Right atrium auricular region (tissue), 2 donors: ENCODE measurements around the gene CSRNP3. TPM values are rescaled to one million over a fixed set of nuclear protein-coding genes. Genes with fewer than 3 reads are reported as not detected.

ENCODE experiments used
- DNase-seq: peaks from one replicate; pipeline ENCODE4 v3.0.0-alpha.2; 2019; ENCODE audit warnings: low spot score
- H3K27ac ChIP-seq, 2 donors: fragments of 200-600 bp; sonication (generic); 1 replicate in 1 of 2; 2 replicates in 1 of 2; pipeline ENCODE4 v1.5.1; 2016 to 2019
- H3K27me3 ChIP-seq, 2 donors: fragments of 200-600 bp; sonication (generic); one replicate each; pipeline versions ENCODE4 v1.5.1 to v1.6.0; 2017 to 2019
- H3K36me3 ChIP-seq: fragments of 200-600 bp; sonication (generic); one replicate; pipeline ENCODE4 v1.5.1; 2016
- H3K4me1 ChIP-seq, 2 donors: fragments of 200-600 bp; sonication (generic); one replicate each; pipeline versions ENCODE4 v1.5.1 to v1.6.0; 2017 to 2019
- H3K4me3 ChIP-seq, 2 donors: fragments of 200-600 bp; sonication (generic); 1 replicate in 1 of 2; 2 replicates in 1 of 2; pipeline ENCODE4 v1.5.1; 2017 to 2019; ENCODE audit warnings: mild to moderate bottlenecking in 1 of 2, moderate library complexity in 1 of 2
- H3K9me3 ChIP-seq, 2 donors: fragments of 200-600 bp; sonication (generic); one replicate each; pipeline ENCODE4 v1.5.1; 2019
- total RNA-seq, 2 donors: library from RNA; depleted of rRNA; stranded (reverse); fragments of >200 nt; gene quantifications; one replicate each; pipeline ENCODE4 v1.1.0, GENCODE V29; 2016
- TF ChIP-seq, protein P1 (sequence below), 2 donors: fragments of 200-600 bp; sonication (generic); IDR thresholded peaks; one replicate each; pipeline ENCODE4 v1.5.1; 2019; ENCODE audit warnings: antibody characterized with exemption in 2 of 2

The CSRNP3 gene
- total RNA-seq, 2 donors from 2014 or later = 1.3 to 4.5 TPM

DNA sequence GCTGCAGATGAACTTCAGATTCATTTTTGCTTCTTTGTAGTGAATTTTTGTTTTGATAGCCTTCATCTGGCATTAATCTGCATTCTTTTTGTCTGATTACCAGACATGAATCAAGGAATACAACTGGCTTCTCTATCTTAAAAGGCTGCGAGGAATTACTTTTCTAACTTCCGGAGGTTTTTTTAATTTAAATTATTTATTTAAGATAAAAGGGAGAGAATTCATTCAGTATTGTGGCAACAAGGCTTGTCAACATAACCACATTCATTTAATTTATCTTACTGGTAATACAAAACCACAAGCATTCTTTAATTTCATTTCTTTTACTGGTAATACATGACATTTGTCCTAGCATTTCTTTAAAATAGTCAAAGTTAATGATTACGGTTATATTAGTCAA lies 36.0 kb downstream of the CSRNP3 start:
- Histone ChIP-seq H3K4me3 (no peak overlapping the region), H3K9me3 (no peaks in the 10 kb centered on the region), H3K4me1 (no peaks in the 10 kb centered on the region), H3K27me3 (no peaks in the 10 kb centered on the region), H3K36me3 (no peaks in the 10 kb centered on the region), H3K27ac (no peak overlapping the region)
- DNase-seq = no peak
- TF ChIP-seq, protein P1, sequence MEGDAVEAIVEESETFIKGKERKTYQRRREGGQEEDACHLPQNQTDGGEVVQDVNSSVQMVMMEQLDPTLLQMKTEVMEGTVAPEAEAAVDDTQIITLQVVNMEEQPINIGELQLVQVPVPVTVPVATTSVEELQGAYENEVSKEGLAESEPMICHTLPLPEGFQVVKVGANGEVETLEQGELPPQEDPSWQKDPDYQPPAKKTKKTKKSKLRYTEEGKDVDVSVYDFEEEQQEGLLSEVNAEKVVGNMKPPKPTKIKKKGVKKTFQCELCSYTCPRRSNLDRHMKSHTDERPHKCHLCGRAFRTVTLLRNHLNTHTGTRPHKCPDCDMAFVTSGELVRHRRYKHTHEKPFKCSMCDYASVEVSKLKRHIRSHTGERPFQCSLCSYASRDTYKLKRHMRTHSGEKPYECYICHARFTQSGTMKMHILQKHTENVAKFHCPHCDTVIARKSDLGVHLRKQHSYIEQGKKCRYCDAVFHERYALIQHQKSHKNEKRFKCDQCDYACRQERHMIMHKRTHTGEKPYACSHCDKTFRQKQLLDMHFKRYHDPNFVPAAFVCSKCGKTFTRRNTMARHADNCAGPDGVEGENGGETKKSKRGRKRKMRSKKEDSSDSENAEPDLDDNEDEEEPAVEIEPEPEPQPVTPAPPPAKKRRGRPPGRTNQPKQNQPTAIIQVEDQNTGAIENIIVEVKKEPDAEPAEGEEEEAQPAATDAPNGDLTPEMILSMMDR (IDR thresholded peaks at IDR 0.05) = no peak

DNA sequence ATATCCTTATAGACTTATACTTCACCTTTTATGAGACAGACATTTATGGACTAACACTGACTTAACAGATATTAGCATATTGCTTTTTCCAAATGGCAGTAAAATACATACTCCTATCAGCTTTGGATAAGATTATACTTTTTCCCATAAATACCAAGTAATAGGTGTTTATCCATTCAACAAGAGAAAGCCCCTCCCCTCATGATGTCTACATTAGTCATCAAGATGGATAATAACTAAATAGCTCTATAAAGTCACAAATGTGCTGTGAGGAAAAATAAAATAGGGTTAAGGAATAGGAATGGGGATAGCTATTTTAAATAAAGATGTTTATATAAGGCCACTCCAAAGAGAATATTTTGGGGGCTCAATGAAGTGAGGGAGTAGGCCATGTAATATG lies 39.4 kb downstream of the CSRNP3 start:
- H3K4me3 ChIP-seq = no peak overlapping the region
- no peaks in the 10 kb centered on the region for H3K36me3 ChIP-seq
- no peaks in the 10 kb centered on the region for H3K27me3 ChIP-seq
- TF ChIP-seq, protein P1 (IDR thresholded peaks at IDR 0.05) = no peak
- no peaks in the 10 kb centered on the region for H3K9me3 ChIP-seq
- H3K27ac ChIP-seq = no peak overlapping the region
- DNase-seq = no peak
- peaks cover 0 to 5% of the 10 kb centered on the region in 2 donors for H3K4me1 ChIP-seq

DNA sequence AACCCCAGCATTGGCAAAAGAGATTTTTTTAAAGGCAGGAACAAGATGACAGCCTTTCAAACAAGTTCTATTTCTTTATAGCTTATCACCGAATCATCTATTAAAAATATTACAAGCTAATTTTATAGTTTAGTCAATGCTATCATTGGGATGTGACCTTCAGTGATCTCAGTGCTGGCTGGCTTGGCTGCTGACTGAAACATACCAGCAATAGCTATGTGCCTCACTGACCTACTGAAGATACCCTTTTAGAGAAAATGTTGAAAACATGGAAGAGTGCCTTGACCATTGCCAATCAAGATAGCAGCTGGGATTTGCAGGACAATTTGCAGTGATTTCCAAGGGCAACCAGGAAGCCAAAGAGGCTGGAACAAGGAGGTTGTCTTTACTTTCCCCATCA lies 44.0 kb downstream of the CSRNP3 start:
- Histone ChIP-seq H3K27me3 (no peaks in the 10 kb centered on the region), H3K4me1 (peaks cover 0 to 5% of the 10 kb centered on the region in 2 donors), H3K27ac (no peak overlapping the region), H3K36me3 (no peaks in the 10 kb centered on the region), H3K4me3 (no peak overlapping the region), H3K9me3 (no peaks in the 10 kb centered on the region)
- TF ChIP-seq, protein P1 (IDR thresholded peaks at IDR 0.05) = no peak
- no peak for DNase-seq

DNA sequence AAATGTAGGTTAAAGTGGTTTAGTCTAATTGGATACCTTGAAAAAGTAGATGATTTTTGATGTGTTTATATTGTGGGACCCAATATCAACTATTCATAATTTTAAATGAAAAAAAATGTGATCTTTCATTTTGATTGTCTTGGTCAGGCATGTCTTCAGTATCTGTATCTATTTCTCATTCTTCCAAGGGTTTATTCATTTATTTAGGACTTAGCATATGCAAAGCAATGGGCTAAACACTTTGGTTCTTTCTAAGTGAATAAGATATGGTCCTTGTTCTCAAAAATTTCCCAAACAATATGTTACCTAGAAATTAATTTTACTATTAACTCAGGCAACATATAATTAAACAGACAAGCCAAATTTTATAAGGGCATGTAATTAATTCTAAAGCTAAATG lies 49.1 kb downstream of the CSRNP3 start:
- no peak overlapping the region for H3K4me3 ChIP-seq
- no peaks in the 10 kb centered on the region for H3K36me3 ChIP-seq
- no peak for DNase-seq
- H3K4me1 ChIP-seq = peaks cover 0 to 2% of the 10 kb centered on the region in 2 donors
- H3K9me3 ChIP-seq = no peaks in the 10 kb centered on the region
- TF ChIP-seq, protein P1 (IDR thresholded peaks at IDR 0.05) = no peak
- H3K27ac ChIP-seq = no peak overlapping the region
- no peaks in the 10 kb centered on the region for H3K27me3 ChIP-seq

DNA sequence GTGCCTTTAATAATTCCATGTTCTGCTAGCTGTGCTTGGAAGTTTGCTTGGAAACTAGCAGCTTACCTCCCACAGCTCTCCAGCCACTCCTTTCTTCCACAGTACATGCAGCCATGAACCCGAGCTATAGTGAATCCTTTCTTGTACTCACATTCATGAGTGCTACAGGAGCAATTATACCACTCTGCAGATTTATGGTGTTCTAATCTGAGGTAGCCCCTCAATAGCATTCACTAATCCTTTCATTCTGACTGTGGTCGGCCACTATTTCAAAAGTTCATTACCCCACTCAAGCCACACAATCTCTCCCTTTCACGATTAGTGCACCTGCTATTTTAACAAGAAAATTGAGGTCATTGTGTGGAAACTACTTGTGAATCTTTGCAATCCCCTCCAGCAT lies 53.2 kb downstream of the CSRNP3 start:
- Histone ChIP-seq H3K4me3 (no peak overlapping the region), H3K27me3 (no peaks in the 10 kb centered on the region), H3K36me3 (no peaks in the 10 kb centered on the region), H3K27ac (no peak overlapping the region), H3K9me3 (no peaks in the 10 kb centered on the region), H3K4me1 (no peaks in the 10 kb centered on the region)
- no peak for DNase-seq
- TF ChIP-seq, protein P1 (IDR thresholded peaks at IDR 0.05) = no peak

DNA sequence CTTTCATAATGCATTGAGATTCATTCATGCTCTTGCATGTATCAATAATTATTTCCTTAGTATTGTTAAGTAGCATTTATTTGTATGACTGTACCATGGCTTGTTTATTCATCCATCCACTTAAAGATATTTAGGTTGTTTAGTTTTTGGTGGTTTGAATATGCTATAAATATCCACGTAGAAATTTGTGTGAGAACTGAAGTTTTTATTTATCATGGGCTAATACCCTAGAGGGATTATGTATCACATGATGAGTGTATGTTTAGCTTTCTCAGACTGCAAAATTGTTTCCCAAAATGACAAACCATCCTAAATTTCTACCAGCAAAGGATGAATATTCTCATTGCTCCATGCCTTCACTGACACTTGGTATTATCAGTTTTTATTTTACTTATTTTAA lies 55.2 kb downstream of the CSRNP3 start:
- TF ChIP-seq, protein P1 (IDR thresholded peaks at IDR 0.05) = no peak
- no peak overlapping the region for H3K4me3 ChIP-seq
- H3K9me3 ChIP-seq = no peaks in the 10 kb centered on the region
- no peaks in the 10 kb centered on the region for H3K4me1 ChIP-seq
- H3K36me3 ChIP-seq = no peaks in the 10 kb centered on the region
- H3K27ac ChIP-seq = no peak overlapping the region
- no peaks in the 10 kb centered on the region for H3K27me3 ChIP-seq
- DNase-seq = no peak
